HCT116 (cell line): ENCODE measurements around the gene ASB1.

Experiments used
- EZH2 ChIP-seq: fragments of 200-600 bp; sonication (generic); IDR thresholded peaks from 2 replicates; pipeline ENCODE4 v1.6.1; 2017; ENCODE audit warnings: antibody characterized with exemption, mixed run types
- JUND ChIP-seq: IDR thresholded peaks from 2 replicates; pipeline ENCODE4 v1.6.1; 2012
- POLR2A ChIP-seq: IDR thresholded peaks from 2 replicates; pipeline ENCODE4 v1.7.0; 2011; ENCODE audit warnings: borderline replicate concordance; ENCODE audit not compliant: insufficient read depth, insufficient read length; ENCODE audit errors: extremely low read depth
- YY1 ChIP-seq: IDR thresholded peaks from 2 replicates; pipeline ENCODE4 v1.6.1; 2011; ENCODE audit warnings: low read length, low read depth, moderate library complexity, mild to moderate bottlenecking; ENCODE audit not compliant: insufficient replicate concordance; ENCODE audit errors: extremely low read depth
- ZNF274 ChIP-seq: fragments of 200-500 bp; sonication (Bioruptor generic); IDR thresholded peaks from 2 replicates; pipeline ENCODE4 v1.6.1; 2014; ENCODE audit warnings: mild to moderate bottlenecking, low read depth, low read length, inconsistent platforms
- TF ChIP-seq, protein P1 (sequence below), 3 experiments: fragments of 200-600 bp in 1 of 3; sonication (generic) in 1 of 3; IDR thresholded peaks in 2 of 3; conservative IDR thresholded peaks in 1 of 3; 2 replicates each; pipeline ENCODE4 v1.5.1; 2012 to 2017; ENCODE audit warnings: low read depth in 2 of 3, low read length in 2 of 3, antibody characterized with exemption in 1 of 3, borderline replicate concordance in 1 of 3, control low read depth in 1 of 3, mild to moderate bottlenecking in 1 of 3, mixed read lengths in 1 of 3, mixed run types in 1 of 3, moderate library complexity in 1 of 3; ENCODE audit not compliant: insufficient read depth in 1 of 3
- TF ChIP-seq, protein P2 (sequence below): IDR thresholded peaks from 2 replicates; pipeline ENCODE4 v1.6.1; 2012
- TF ChIP-seq, protein P3 (sequence below): IDR thresholded peaks from 2 replicates; pipeline ENCODE4 v1.6.1; 2012; ENCODE audit warnings: low read depth
- TF ChIP-seq, protein P4 (sequence below): IDR thresholded peaks from 2 replicates; pipeline ENCODE4 v1.6.1; 2011; ENCODE audit warnings: mild to moderate bottlenecking, low read length, moderate library complexity; ENCODE audit not compliant: insufficient replicate concordance; ENCODE audit errors: extremely low read depth

GRCh38 chr2:238441262-238442114 lies 14.8 kb downstream of the ASB1 start:
- no peak for TF ChIP-seq POLR2A
- TF ChIP-seq ZNF274: no peak
- TF ChIP-seq, protein P1, sequence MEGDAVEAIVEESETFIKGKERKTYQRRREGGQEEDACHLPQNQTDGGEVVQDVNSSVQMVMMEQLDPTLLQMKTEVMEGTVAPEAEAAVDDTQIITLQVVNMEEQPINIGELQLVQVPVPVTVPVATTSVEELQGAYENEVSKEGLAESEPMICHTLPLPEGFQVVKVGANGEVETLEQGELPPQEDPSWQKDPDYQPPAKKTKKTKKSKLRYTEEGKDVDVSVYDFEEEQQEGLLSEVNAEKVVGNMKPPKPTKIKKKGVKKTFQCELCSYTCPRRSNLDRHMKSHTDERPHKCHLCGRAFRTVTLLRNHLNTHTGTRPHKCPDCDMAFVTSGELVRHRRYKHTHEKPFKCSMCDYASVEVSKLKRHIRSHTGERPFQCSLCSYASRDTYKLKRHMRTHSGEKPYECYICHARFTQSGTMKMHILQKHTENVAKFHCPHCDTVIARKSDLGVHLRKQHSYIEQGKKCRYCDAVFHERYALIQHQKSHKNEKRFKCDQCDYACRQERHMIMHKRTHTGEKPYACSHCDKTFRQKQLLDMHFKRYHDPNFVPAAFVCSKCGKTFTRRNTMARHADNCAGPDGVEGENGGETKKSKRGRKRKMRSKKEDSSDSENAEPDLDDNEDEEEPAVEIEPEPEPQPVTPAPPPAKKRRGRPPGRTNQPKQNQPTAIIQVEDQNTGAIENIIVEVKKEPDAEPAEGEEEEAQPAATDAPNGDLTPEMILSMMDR (IDR thresholded peaks at IDR 0.05 in 2 of 3, conservative IDR thresholded peaks at IDR 0.05 in 1 of 3; ENCODE audit: borderline replicate concordance in 1 of 3, insufficient read depth in 1 of 3, low read depth in 2 of 3, low read length in 2 of 3): no peak
- no peak for TF ChIP-seq EZH2
- TF ChIP-seq, protein P2, sequence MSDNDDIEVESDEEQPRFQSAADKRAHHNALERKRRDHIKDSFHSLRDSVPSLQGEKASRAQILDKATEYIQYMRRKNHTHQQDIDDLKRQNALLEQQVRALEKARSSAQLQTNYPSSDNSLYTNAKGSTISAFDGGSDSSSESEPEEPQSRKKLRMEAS: no peak
- TF ChIP-seq, protein P3, sequence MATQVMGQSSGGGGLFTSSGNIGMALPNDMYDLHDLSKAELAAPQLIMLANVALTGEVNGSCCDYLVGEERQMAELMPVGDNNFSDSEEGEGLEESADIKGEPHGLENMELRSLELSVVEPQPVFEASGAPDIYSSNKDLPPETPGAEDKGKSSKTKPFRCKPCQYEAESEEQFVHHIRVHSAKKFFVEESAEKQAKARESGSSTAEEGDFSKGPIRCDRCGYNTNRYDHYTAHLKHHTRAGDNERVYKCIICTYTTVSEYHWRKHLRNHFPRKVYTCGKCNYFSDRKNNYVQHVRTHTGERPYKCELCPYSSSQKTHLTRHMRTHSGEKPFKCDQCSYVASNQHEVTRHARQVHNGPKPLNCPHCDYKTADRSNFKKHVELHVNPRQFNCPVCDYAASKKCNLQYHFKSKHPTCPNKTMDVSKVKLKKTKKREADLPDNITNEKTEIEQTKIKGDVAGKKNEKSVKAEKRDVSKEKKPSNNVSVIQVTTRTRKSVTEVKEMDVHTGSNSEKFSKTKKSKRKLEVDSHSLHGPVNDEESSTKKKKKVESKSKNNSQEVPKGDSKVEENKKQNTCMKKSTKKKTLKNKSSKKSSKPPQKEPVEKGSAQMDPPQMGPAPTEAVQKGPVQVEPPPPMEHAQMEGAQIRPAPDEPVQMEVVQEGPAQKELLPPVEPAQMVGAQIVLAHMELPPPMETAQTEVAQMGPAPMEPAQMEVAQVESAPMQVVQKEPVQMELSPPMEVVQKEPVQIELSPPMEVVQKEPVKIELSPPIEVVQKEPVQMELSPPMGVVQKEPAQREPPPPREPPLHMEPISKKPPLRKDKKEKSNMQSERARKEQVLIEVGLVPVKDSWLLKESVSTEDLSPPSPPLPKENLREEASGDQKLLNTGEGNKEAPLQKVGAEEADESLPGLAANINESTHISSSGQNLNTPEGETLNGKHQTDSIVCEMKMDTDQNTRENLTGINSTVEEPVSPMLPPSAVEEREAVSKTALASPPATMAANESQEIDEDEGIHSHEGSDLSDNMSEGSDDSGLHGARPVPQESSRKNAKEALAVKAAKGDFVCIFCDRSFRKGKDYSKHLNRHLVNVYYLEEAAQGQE: no peak
- TF ChIP-seq JUND: no peak
- no peak for TF ChIP-seq YY1
- TF ChIP-seq, protein P4, sequence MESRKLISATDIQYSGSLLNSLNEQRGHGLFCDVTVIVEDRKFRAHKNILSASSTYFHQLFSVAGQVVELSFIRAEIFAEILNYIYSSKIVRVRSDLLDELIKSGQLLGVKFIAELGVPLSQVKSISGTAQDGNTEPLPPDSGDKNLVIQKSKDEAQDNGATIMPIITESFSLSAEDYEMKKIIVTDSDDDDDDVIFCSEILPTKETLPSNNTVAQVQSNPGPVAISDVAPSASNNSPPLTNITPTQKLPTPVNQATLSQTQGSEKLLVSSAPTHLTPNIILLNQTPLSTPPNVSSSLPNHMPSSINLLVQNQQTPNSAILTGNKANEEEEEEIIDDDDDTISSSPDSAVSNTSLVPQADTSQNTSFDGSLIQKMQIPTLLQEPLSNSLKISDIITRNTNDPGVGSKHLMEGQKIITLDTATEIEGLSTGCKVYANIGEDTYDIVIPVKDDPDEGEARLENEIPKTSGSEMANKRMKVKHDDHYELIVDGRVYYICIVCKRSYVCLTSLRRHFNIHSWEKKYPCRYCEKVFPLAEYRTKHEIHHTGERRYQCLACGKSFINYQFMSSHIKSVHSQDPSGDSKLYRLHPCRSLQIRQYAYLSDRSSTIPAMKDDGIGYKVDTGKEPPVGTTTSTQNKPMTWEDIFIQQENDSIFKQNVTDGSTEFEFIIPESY: no peak
